ENCODE results near the gene OBSCN.

Gene OBSCN

GRCh38 chr1:228197555-228198147, 10.2 kb upstream of the OBSCN start:
- no peak overlapping the region for H3K9ac ChIP-seq (ENCODE audit: low read depth, low read length)
- no peak overlapping the region for H3K27ac ChIP-seq (ENCODE audit: low read depth, low read length)
- H3K27me3 ChIP-seq (ENCODE audit: control insufficient read depth, insufficient read depth, low read length): no peaks in the 10 kb centered on the region; the same call in 1 of the 2 replicates
- H3K4me1 ChIP-seq (ENCODE audit: control insufficient read depth, insufficient read depth, low read length): no peaks in the 10 kb centered on the region
- H3K4me3 ChIP-seq (ENCODE audit: low read depth, low read length): no peak overlapping the region
- peaks cover 16% of the 10 kb centered on the region for H3K9me3 ChIP-seq (ENCODE audit: control insufficient read depth, insufficient read depth, low read length)
- no peaks in the 10 kb centered on the region for H3K36me3 ChIP-seq (ENCODE audit: control insufficient read depth, insufficient read depth, low read length)

- Histone ChIP-seq H3K27ac (ENCODE audit: low read depth, low read length) (no peak overlapping the region), H3K9me3 (ENCODE audit: control insufficient read depth, insufficient read depth, low read length) (peaks cover 16% of the 10 kb centered on the region), H3K9ac (ENCODE audit: low read depth, low read length) (no peak overlapping the region), H3K4me1 (ENCODE audit: control insufficient read depth, insufficient read depth, low read length) (no peaks in the 10 kb centered on the region), H3K4me3 (ENCODE audit: low read depth, low read length) (no peak overlapping the region), H3K36me3 (ENCODE audit: control insufficient read depth, insufficient read depth, low read length) (no peaks in the 10 kb centered on the region), H3K27me3 (ENCODE audit: control insufficient read depth, insufficient read depth, low read length) (peaks cover 14% of the 10 kb centered on the region)
Observed at GRCh38 chr1:228198977-228199590, 8.8 kb upstream of the OBSCN start.

GRCh38 chr1:228204958-228205357, 2.9 kb upstream of the OBSCN start:
- Histone ChIP-seq H3K4me3 (ENCODE audit: low read depth, low read length) (no peak overlapping the region), H3K9ac (ENCODE audit: low read depth, low read length) (no peak overlapping the region), H3K9me3 (ENCODE audit: control insufficient read depth, insufficient read depth, low read length) (no peaks in the 10 kb centered on the region; the same call in 1 of the 2 replicates)

GRCh38 chr1:228205526-228206436, 2.1 kb upstream of the OBSCN start:
- Histone ChIP-seq H3K36me3 (ENCODE audit: control insufficient read depth, insufficient read depth, low read length) (no peaks in the 10 kb centered on the region), H3K27ac (ENCODE audit: low read depth, low read length) (no peak overlapping the region), H3K9me3 (ENCODE audit: control insufficient read depth, insufficient read depth, low read length) (no peaks in the 10 kb centered on the region), H3K9ac (ENCODE audit: low read depth, low read length) (no peak overlapping the region), H3K4me3 (ENCODE audit: low read depth, low read length) (no peak overlapping the region), H3K27me3 (ENCODE audit: control insufficient read depth, insufficient read depth, low read length) (peaks cover 31% of the 10 kb centered on the region), H3K4me1 (ENCODE audit: control insufficient read depth, insufficient read depth, low read length) (no peaks in the 10 kb centered on the region)

More at GRCh38 chr1:228204958-228205357, 2.9 kb upstream of the OBSCN start:
- Histone ChIP-seq H3K27me3 (ENCODE audit: control insufficient read depth, insufficient read depth, low read length) (peaks cover 31% of the 10 kb centered on the region), H3K4me1 (ENCODE audit: control insufficient read depth, insufficient read depth, low read length) (no peaks in the 10 kb centered on the region), H3K27ac (ENCODE audit: low read depth, low read length) (no peak overlapping the region), H3K36me3 (ENCODE audit: control insufficient read depth, insufficient read depth, low read length) (no peaks in the 10 kb centered on the region)

GRCh38 chr1:228206582-228207351, 1.1 kb upstream of the OBSCN start:
- peaks cover 35% of the 10 kb centered on the region for H3K27me3 ChIP-seq (ENCODE audit: control insufficient read depth, insufficient read depth, low read length)
- no peaks in the 10 kb centered on the region for H3K36me3 ChIP-seq (ENCODE audit: control insufficient read depth, insufficient read depth, low read length)
- no peak overlapping the region for H3K27ac ChIP-seq (ENCODE audit: low read depth, low read length)
- no peaks in the 10 kb centered on the region for H3K9me3 ChIP-seq (ENCODE audit: control insufficient read depth, insufficient read depth, low read length)
- no peak overlapping the region for H3K4me3 ChIP-seq (ENCODE audit: low read depth, low read length)
- no peak overlapping the region for H3K9ac ChIP-seq (ENCODE audit: low read depth, low read length)
- no peaks in the 10 kb centered on the region for H3K4me1 ChIP-seq (ENCODE audit: control insufficient read depth, insufficient read depth, low read length)

GRCh38 chr1:228207381-228207810, 448 bp upstream of the OBSCN start:
- Histone ChIP-seq H3K9me3 (ENCODE audit: control insufficient read depth, insufficient read depth, low read length) (no peaks in the 10 kb centered on the region), H3K36me3 (ENCODE audit: control insufficient read depth, insufficient read depth, low read length) (no peaks in the 10 kb centered on the region), H3K27ac (ENCODE audit: low read depth, low read length) (no peak overlapping the region)

GRCh38 chr1:228208831-228209551, 1.1 kb downstream of the OBSCN start:
- H3K36me3 ChIP-seq (ENCODE audit: control insufficient read depth, insufficient read depth, low read length): no peaks in the 10 kb centered on the region
- no peak overlapping the region for H3K9ac ChIP-seq (ENCODE audit: low read depth, low read length)
- no peak overlapping the region for H3K27ac ChIP-seq (ENCODE audit: low read depth, low read length)
- H3K27me3 ChIP-seq (ENCODE audit: control insufficient read depth, insufficient read depth, low read length): peaks cover 29% of the 10 kb centered on the region
- no peaks in the 10 kb centered on the region for H3K4me1 ChIP-seq (ENCODE audit: control insufficient read depth, insufficient read depth, low read length)
- H3K4me3 ChIP-seq (ENCODE audit: low read depth, low read length): no peak overlapping the region
- no peaks in the 10 kb centered on the region for H3K9me3 ChIP-seq (ENCODE audit: control insufficient read depth, insufficient read depth, low read length)

More at GRCh38 chr1:228207381-228207810, 448 bp upstream of the OBSCN start:
- Histone ChIP-seq H3K27me3 (ENCODE audit: control insufficient read depth, insufficient read depth, low read length) (peaks cover 39% of the 10 kb centered on the region), H3K4me1 (ENCODE audit: control insufficient read depth, insufficient read depth, low read length) (no peaks in the 10 kb centered on the region), H3K4me3 (ENCODE audit: low read depth, low read length) (no peak overlapping the region), H3K9ac (ENCODE audit: low read depth, low read length) (no peak overlapping the region)

GRCh38 chr1:228209657-228210056, 1.8 kb downstream of the OBSCN start:
- no peak overlapping the region for H3K4me3 ChIP-seq (ENCODE audit: low read depth, low read length)

GRCh38 chr1:228210076-228210651, 2.3 kb downstream of the OBSCN start:
- H3K27ac ChIP-seq (ENCODE audit: low read depth, low read length): no peak overlapping the region
- H3K4me1 ChIP-seq (ENCODE audit: control insufficient read depth, insufficient read depth, low read length): no peaks in the 10 kb centered on the region
- no peak overlapping the region for H3K4me3 ChIP-seq (ENCODE audit: low read depth, low read length)
- peaks cover 5% of the 10 kb centered on the region for H3K36me3 ChIP-seq (ENCODE audit: control insufficient read depth, insufficient read depth, low read length)
- peaks cover 17% of the 10 kb centered on the region for H3K27me3 ChIP-seq (ENCODE audit: control insufficient read depth, insufficient read depth, low read length)
- no peak overlapping the region for H3K9ac ChIP-seq (ENCODE audit: low read depth, low read length)
- no peaks in the 10 kb centered on the region for H3K9me3 ChIP-seq (ENCODE audit: control insufficient read depth, insufficient read depth, low read length)

More at GRCh38 chr1:228209657-228210056, 1.8 kb downstream of the OBSCN start:
- Histone ChIP-seq H3K9ac (ENCODE audit: low read depth, low read length) (no peak overlapping the region), H3K36me3 (ENCODE audit: control insufficient read depth, insufficient read depth, low read length) (peaks cover under 1% of the 10 kb centered on the region; the same call in 1 of the 2 replicates), H3K27ac (ENCODE audit: low read depth, low read length) (no peak overlapping the region), H3K27me3 (ENCODE audit: control insufficient read depth, insufficient read depth, low read length) (peaks cover 22% of the 10 kb centered on the region), H3K4me1 (ENCODE audit: control insufficient read depth, insufficient read depth, low read length) (no peaks in the 10 kb centered on the region), H3K9me3 (ENCODE audit: control insufficient read depth, insufficient read depth, low read length) (no peaks in the 10 kb centered on the region)

All from HUES48 (cell line).